Sigmoid colon (tissue), 7 donors: ENCODE results near the gene SNX8. TPM values are rescaled to one million over a fixed set of nuclear protein-coding genes. Genes with fewer than 3 reads are reported as not detected.

Source experiments
- DNase-seq: peaks from one replicate; pipeline ENCODE4 v3.0.0-alpha.2; 2019
- H3K27ac ChIP-seq, 4 donors: fragments of 200-600 bp; sonication (generic); one replicate each; pipeline ENCODE4 v1.5.1; 2016 to 2019; ENCODE audit warnings: mild to moderate bottlenecking in 1 of 4
- H3K27me3 ChIP-seq, 3 donors: fragments of 200-600 bp; sonication (generic); one replicate each; pipeline ENCODE4 v1.5.1; 2019; ENCODE audit warnings: mild to moderate bottlenecking in 1 of 3
- H3K36me3 ChIP-seq, 4 donors: fragments of 200-600 bp; sonication (generic); one replicate each; pipeline ENCODE4 v1.5.1; 2016 to 2019
- H3K4me1 ChIP-seq, 4 donors: fragments of 200-600 bp; sonication (generic); one replicate each; pipeline ENCODE4 v1.5.1; 2017 to 2019
- H3K4me3 ChIP-seq, 4 donors: fragments of 200-600 bp; sonication (generic); one replicate each; pipeline ENCODE4 v1.5.1; 2017 to 2019; ENCODE audit warnings: mild to moderate bottlenecking in 2 of 4, moderate library complexity in 1 of 4
- H3K9me3 ChIP-seq, 4 donors: fragments of 200-600 bp in 3 of 4; sonication (generic) in 3 of 4; one replicate each; pipeline versions ENCODE4 v1.5.1 to v1.6.1; 2013 to 2019
- EP300 ChIP-seq, 4 donors: sonication (generic); formaldehyde crosslinking; IDR thresholded peaks; one replicate each; pipeline ENCODE4 v1.6.1; 2017; ENCODE audit warnings: antibody characterized with exemption in 4 of 4
- POLR2A ChIP-seq, 2 donors: fragments of 450-650 bp; IDR thresholded peaks; one replicate each; pipeline ENCODE4 v1.6.1; 2016; ENCODE audit warnings: antibody characterized with exemption in 2 of 2, mild to moderate bottlenecking in 2 of 2, moderate library complexity in 2 of 2
- POLR2AphosphoS5 ChIP-seq, 4 donors: sonication (generic); formaldehyde crosslinking; IDR thresholded peaks; one replicate each; pipeline ENCODE4 v1.6.1; 2017; ENCODE audit warnings: antibody characterized with exemption in 4 of 4
- WGBS, 2 donors: extraction: QIAGEN DNeasy Blood & Tissue Kit; methylation state at CpG; one replicate each; pipeline ENCODE4 v1.1.7; 2013; 5-methylcytosine and 5-hydroxymethylcytosine counted together
- intact Hi-C: fragments of 100-400 bp; cut with DNase I; formaldehyde crosslinking; loops from one replicate; pipeline ENCODE4 v1.15.1; 2023
- polyA plus RNA-seq, 3 donors: library from polyadenylated mRNA; stranded (reverse); fragments of 200-250 nt; gene quantifications; one replicate each; pipeline ENCODE4 v1.2.3, GENCODE V29; 2013
- total RNA-seq, 4 donors: library from RNA; depleted of rRNA; stranded (reverse); fragments of >200 nt; gene quantifications; one replicate each; pipeline ENCODE4 v1.1.0, GENCODE V29; 2016
- TF ChIP-seq, protein P1 (sequence below), 4 experiments: fragments of 450-650 bp in 3 of 4; fragments of 200-600 bp in 1 of 4; IDR thresholded peaks; one replicate each; pipeline ENCODE4 v1.5.1; 2016 to 2019; ENCODE audit warnings: antibody characterized with exemption in 4 of 4, mild to moderate bottlenecking in 3 of 4, moderate library complexity in 2 of 4
- donor health status: healthy with polysubstance abuse.
- donor health status: Bipolar disorder and iron deficiency.
- donor health status: healthy.

Gene SNX8
- total and polyA plus RNA-seq, 7 donors = 5.3 to 23.1 (median 10.2) TPM

DNA sequence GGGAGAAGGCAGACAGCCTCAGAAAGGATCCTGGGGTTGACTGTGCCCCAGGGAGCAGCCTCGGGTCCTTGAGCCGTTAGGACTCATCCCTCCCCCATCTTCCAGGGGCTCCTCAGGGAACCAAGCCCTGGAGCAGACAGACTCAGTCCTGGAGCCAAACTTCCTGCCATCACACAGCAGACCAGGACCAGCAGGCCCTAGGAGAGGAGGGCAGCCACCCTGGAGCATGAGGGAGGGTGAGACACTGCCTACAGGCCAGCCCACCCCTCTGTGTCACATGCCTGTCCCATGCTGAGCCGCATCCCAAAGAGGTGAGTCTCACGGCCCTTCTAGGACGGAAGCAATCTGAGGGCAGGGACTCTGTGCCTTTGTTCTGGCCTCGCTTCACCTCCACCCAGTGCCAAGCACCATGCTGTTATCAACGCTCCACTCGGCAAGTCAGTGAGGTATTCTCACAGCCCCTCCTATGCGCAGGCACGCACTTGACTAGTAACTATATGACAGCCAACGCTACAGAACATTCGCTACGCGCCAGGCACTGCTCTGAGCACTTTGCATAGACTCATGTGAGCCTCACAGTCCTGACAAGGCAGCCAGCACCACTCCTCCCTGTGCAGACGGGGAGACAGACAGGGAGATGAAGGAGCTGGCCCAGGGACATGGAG is 100.6 kb downstream of the SNX8 start:
- TF ChIP-seq EP300 (IDR thresholded peaks at IDR 0.05) (no peak), POLR2AphosphoS5 (IDR thresholded peaks at IDR 0.05) (no peak), POLR2A (IDR thresholded peaks at IDR 0.05) (no peak)
- TF ChIP-seq, protein P1, sequence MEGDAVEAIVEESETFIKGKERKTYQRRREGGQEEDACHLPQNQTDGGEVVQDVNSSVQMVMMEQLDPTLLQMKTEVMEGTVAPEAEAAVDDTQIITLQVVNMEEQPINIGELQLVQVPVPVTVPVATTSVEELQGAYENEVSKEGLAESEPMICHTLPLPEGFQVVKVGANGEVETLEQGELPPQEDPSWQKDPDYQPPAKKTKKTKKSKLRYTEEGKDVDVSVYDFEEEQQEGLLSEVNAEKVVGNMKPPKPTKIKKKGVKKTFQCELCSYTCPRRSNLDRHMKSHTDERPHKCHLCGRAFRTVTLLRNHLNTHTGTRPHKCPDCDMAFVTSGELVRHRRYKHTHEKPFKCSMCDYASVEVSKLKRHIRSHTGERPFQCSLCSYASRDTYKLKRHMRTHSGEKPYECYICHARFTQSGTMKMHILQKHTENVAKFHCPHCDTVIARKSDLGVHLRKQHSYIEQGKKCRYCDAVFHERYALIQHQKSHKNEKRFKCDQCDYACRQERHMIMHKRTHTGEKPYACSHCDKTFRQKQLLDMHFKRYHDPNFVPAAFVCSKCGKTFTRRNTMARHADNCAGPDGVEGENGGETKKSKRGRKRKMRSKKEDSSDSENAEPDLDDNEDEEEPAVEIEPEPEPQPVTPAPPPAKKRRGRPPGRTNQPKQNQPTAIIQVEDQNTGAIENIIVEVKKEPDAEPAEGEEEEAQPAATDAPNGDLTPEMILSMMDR (IDR thresholded peaks at IDR 0.05) = no peak
- Histone ChIP-seq H3K4me1 (peaks cover 0 to 9% (median 0%) of the 10 kb centered on the region in 4 donors), H3K4me3 (no peak overlapping the region), H3K27ac (no peak overlapping the region), H3K9me3 (no peaks in the 10 kb centered on the region), H3K27me3 (no peaks in the 10 kb centered on the region), H3K36me3 (peaks cover 0 to 76% (median 28%) of the 10 kb centered on the region in 4 donors)
- DNase-seq = no peak
- WGBS, 2 donors = 97% methylated on average over 15 of the region's 15 CpGs
- intact Hi-C loops = no loop called here

DNA sequence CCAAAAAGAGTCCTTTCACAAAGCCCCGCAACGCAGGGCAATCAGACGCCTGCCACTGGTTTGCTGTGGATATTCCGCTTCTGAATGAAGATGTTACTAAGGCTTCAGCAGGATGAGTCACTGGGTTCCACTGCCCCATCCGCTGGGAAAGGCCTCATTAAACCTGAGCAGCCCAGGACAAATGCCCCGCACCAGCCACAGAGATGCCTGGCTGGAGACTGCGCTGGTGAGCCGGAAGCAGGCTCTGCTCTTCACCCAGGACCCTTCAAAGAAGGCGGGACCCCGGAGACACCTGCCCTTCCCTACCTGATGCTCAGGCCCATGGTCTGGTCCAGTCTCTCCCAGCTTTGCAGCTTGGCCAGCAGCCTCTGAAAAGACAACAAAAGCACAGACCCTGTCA is 101.3 kb downstream of the SNX8 start:
- intact Hi-C loops = no loop called here
- peaks cover 0 to 77% (median 25%) of the 10 kb centered on the region in 4 donors for H3K36me3 ChIP-seq
- H3K27me3 ChIP-seq = no peaks in the 10 kb centered on the region
- H3K4me3 ChIP-seq = no peak overlapping the region
- H3K4me1 ChIP-seq = peaks cover 0 to 9% (median 0%) of the 10 kb centered on the region in 4 donors
- no peaks in the 10 kb centered on the region for H3K9me3 ChIP-seq
- no peak for DNase-seq
- no peak overlapping the region for H3K27ac ChIP-seq
- 97 to 99% methylated on average over 10 of the region's 10 CpGs for WGBS, 2 donors
- no peak for TF ChIP-seq EP300 (IDR thresholded peaks at IDR 0.05)
- TF ChIP-seq, protein P1 (IDR thresholded peaks at IDR 0.05) = no peak
- no peak for TF ChIP-seq POLR2A (IDR thresholded peaks at IDR 0.05)
- no peak for TF ChIP-seq POLR2AphosphoS5 (IDR thresholded peaks at IDR 0.05)

DNA sequence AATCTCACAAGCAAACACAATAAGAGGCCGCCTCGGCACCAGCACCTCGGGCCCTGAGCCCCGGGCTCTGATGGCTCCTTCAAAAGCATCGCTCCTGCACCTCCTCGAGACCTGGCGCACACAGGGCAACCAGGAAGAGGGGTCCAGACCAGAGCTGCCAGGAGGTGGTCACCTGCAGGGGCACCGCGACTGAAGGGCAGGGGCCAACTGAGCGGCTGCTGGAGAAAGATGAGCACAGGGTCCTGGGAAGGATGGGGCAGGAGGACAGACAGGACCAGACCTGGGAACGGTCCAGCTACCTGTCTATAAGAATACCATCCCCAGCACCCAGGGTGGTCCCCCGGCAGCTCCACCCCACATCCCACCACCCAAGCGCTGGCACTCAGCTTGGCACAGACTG is 102.3 kb downstream of the SNX8 start:
- H3K9me3 ChIP-seq = no peaks in the 10 kb centered on the region
- peaks cover 0 to 9% (median 0%) of the 10 kb centered on the region in 4 donors for H3K4me1 ChIP-seq
- no peak for DNase-seq
- intact Hi-C loops = no loop called here
- peaks cover 0 to 76% (median 26%) of the 10 kb centered on the region in 4 donors for H3K36me3 ChIP-seq
- H3K4me3 ChIP-seq = no peak overlapping the region
- WGBS, 2 donors = 96 to 97% methylated on average over 13 of the region's 13 CpGs
- TF ChIP-seq POLR2AphosphoS5 (IDR thresholded peaks at IDR 0.05) = no peak
- TF ChIP-seq POLR2A (IDR thresholded peaks at IDR 0.05) = no peak
- TF ChIP-seq EP300 (IDR thresholded peaks at IDR 0.05) = no peak
- TF ChIP-seq, protein P1 (IDR thresholded peaks at IDR 0.05) = no peak
- H3K27ac ChIP-seq = no peak overlapping the region
- H3K27me3 ChIP-seq = no peaks in the 10 kb centered on the region

DNA sequence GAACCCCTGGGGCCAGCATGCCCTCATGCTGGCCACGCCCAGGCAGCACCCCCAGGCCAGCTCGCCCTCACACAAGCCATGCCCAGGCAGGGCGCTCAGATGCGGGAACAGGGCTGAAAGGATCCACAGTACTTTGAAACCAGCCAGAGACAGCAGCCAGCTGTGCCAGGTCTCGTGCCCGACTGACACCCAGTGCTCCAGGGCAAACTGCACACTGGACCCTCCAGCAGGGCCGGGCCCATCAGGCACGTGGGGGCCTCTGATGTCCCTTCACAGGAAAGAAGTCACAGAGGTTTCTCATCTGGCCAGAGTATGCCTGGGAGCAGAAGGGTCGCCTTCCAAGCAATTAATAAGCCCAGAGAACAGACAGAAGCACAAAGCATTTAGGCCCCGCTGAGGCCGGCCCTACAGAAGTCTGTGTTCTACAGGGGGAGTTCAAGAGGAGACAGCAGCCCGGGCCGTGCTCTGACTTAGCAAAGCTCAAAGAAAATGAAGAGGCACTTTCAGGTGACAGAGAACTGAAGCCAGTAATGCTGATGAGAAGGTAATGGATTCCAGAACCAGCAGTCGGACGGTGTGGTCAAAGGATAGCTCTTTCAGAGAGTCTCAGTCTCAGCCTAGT is 102.9 kb downstream of the SNX8 start:
- no peak overlapping the region for H3K4me3 ChIP-seq
- peaks cover 0 to 70% (median 24%) of the 10 kb centered on the region in 4 donors for H3K36me3 ChIP-seq
- WGBS, 2 donors = 93 to 94% methylated on average over 15 of the region's 15 CpGs
- H3K4me1 ChIP-seq = peaks cover 0 to 9% (median 0%) of the 10 kb centered on the region in 4 donors
- intact Hi-C loops = no loop called here
- no peak for TF ChIP-seq EP300 (IDR thresholded peaks at IDR 0.05)
- no peak for TF ChIP-seq POLR2A (IDR thresholded peaks at IDR 0.05)
- no peak for TF ChIP-seq POLR2AphosphoS5 (IDR thresholded peaks at IDR 0.05)
- TF ChIP-seq, protein P1 (IDR thresholded peaks at IDR 0.05) = no peak
- H3K27me3 ChIP-seq = no peaks in the 10 kb centered on the region
- no peak overlapping the region for H3K27ac ChIP-seq
- no peak for DNase-seq
- no peaks in the 10 kb centered on the region for H3K9me3 ChIP-seq
